GM18870 (cell line): ENCODE data around the gene KRTAP26-1.

Experiments
- ATAC-seq: cut with Tn5 transposase; IDR thresholded peaks from one replicate; pipeline ENCODE4 v1.9.1; 2021; ENCODE audit warnings: moderate library complexity; ENCODE audit not compliant: unreplicated experiment

KRTAP26-1 gene, protein sequence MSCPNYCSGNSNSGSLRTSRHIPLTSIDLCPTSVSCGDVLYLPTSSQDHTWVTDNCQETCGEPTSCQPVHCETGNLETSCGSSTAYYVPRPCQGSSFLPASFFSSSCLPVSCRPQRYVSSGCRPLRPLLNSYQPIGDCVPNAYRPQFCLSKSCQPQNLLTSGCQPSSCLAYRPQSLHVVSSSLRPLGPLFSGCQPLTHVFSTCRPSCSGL

DNA sequence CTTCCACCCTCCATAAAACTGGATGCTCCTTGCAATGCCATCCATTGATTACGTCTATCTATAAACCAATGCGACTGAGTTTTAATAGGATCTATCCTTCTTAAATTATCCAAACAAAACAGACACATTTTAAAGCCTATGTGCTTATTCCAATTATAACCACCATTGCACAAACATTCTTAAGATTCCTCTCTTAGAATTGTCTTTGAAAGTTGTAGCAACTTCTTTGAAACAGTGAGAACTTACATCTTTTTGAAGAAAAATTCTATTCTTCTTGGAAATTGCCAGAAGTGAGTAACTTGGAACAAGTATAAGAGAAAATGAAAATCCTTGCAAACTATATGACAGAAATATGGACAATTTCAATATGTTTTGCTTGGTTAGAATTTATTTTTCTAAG lies at the start of gene KRTAP26-1:
Gene KRTAP26-1, minus strand, starts transcription at position 101 of the 400 bp plus-strand sequence. CDS start 280 bp downstream, outside the sequence.
- no peak for ATAC-seq

DNA sequence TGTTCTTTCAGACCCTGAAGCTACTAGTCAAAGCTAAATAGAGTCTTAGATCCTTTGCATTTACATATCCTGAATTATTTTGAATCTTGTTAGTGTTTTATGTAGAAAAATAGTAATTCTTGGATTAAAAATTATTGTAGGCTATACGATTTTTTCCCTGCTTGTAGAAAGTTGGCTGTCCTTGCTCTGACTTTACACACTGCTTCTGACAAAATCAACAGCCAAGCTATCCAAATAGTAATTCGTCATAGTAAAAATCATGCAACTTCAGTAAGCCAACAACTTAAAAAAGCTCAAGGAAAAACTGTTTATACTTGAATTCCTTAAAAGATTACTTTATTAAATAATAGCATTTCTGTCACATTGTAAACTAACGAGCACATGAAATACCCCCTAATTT lies 35.8 kb upstream of the KRTAP26-1 start:
- no peak for ATAC-seq

DNA sequence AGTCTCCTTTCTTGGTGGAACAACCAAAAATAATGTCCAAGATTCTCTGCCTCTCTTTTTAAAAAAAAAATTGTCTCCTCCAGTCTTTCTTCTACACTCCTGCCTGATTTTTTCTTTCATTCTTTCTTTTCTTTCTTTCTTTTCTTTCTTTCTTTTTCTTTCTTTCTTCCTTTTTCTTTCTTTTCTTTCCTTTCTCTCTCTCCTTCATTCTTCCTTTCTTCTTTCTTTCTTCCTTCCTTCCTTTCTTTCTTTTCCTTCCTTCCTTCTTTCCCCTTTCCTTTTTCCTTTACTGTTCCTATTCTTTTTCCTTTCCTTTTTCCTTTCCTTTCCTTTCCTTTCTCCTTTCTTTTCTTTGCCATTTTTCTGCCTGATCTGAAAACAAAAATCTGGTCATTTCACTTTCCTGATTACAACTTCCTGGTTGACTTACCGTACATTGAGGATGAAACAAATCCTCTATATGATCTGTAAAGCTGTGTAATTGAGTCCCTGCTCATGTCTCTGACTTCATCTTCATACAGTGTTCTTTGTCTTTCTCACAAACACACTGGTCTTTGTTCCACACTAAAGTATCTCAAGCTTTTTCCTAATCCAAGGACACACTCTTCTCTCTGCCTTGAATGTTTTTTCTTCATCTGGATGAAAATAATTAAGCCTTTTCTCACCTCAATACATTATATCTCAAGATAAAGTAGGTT lies 34.3 kb upstream of the KRTAP26-1 start:
- ATAC-seq: no peak

DNA sequence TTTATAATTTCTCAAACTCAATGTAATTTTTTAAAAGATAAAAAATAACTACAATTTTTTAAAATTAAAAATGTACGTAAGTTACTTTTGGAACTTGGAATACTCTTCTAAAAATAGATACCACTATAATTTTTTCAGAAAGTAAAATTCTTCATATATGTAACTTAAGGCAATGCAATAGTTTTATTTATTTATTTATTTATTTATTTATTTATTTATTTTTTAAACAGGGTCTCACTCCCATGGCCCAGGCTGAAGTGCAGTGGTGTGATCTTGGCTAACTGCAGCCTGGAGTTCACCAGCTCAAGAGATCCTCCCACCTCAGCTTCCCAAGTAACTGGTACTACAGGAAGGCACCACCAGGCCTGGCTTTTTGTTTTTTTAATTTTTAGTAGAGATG lies 31.4 kb upstream of the KRTAP26-1 start:
- ATAC-seq: no peak

DNA sequence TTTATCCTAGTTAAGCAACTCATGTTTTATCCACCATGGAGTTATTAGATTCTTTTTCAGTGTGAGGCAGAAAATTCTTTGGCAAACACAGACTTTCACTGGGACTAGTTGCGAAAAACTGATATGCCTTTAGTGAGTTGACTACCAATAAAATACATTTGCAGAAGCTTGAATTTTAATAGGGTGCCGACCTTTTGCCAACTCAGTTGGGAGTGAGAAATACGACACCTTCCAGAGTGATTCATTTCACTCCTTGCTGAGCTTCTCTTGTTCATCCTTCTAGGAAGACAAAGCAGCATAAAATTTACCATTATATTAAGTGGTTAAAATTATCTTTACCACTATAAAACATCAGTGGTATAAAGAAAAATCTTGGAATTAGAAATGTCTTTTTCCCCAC lies 29.5 kb upstream of the KRTAP26-1 start:
- no peak for ATAC-seq

DNA sequence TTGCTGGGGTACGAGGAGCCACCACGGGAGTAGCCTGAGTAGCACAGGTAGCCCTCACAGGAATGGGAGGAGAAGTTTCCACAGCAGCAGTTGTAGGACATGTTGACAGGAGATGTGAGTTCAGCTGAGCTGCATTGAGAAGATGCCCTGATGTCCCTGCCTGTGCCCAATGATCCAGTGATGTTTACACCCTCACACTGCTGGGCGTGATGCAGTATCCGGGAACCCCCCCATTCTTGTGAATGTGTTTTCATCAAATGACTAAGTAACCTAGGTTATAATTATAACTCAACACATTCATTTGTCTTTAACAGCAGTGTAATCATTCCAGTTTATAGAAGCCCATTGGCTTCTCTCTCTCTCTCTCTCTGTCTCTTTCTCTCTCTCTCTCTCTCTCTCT lies 28.4 kb upstream of the KRTAP26-1 start, which contains the start of gene KRTAP23-1:
Gene KRTAP23-1, minus strand, starts transcription at position 101 of the 400 bp plus-strand sequence. Its CDS starts 0 bp downstream, at position 101.
- ATAC-seq: no peak

DNA sequence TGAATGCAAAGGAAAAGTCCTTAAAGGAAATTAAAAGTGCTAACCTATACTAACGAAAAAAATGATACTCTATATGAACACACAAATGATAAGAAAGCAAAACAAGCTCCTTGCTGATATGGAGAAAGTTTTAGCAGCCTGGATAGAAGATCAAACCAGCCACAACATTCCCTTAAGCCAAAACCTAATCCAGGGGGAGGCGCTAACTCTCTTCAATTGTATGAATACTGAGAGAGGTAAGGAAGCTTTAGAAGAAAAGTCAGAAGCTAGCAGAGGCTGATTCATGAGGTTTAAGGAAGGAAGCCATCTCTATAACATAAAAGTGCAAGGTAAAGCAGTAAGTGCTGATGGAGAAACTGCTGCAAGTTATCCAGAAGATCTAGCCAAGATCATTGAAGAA lies 24.9 kb upstream of the KRTAP26-1 start:
- ATAC-seq: no peak

DNA sequence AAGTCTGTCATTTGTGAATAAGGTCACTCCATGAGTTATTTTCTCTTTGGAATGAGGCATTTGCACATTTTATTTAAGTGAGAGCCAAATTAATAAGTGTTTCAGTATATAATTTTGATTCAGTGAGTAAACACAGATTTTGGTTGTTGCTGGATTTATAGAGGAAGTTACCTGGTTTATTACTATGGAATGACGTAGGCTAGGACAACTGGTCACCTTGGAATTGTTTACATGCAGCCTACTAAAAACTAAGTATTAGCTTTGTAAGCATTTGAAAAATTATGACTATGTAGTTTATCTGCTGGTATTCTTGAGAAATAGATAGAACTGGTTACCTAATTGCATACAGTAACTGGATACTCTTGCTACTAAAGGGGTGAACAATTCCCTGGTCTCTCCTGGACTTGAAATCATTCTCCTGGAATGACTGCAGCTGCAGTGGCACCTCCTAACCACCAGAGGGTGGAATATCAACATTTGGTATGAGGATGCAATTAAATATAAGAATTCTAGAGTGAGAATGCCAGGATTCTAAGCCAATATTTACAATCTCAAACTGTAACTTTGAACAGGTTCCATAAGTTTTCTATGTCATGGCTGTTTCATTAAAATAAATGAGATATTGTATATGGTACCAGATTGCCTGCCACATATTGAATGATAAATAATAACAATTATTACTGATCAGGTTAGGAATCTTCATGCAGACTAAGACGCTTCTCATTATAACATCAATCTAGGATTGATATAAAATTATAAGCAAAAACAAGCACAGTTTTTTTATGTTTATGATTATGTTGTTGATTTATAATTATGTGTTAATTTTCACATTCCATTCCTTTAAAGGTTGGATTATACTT lies 20.8 kb upstream of the KRTAP26-1 start:
- no peak for ATAC-seq

DNA sequence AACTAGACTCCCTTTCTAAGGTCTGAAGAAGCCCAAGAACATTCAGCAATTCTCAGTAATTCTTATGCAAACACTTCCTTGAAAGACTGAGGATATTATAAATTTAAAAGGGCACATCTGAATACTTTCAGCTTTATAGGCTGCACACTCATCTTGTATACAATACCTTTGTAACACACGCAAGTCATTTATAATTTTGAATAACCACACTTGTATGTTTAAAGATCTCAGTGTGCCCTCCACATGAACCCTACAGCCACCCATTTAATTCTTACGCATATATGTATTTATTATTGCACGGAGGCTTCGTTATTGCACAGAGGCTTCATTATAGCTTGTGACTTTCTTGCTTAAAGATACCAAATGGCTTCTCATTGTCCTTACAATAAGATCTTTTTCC lies 18.6 kb upstream of the KRTAP26-1 start:
- no peak for ATAC-seq

DNA sequence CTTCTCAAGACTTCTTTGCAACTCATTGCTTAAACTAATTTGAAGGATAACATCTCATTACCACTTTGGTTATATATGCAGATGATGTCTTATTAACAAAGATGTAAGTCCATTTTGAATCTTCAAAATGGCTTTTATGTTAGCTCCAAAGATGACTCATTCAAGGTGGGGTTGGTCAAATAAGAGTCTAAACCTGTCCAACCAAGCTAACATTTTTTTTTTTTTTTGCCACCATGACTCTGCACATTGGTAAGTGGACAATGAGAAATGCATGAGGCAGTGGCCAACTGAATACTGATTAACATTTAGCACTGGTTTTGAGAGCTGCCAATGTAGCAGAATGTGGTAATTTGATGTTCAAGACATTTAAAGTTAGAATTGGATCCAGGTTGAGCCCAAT lies 17.7 kb upstream of the KRTAP26-1 start:
- ATAC-seq: no peak

DNA sequence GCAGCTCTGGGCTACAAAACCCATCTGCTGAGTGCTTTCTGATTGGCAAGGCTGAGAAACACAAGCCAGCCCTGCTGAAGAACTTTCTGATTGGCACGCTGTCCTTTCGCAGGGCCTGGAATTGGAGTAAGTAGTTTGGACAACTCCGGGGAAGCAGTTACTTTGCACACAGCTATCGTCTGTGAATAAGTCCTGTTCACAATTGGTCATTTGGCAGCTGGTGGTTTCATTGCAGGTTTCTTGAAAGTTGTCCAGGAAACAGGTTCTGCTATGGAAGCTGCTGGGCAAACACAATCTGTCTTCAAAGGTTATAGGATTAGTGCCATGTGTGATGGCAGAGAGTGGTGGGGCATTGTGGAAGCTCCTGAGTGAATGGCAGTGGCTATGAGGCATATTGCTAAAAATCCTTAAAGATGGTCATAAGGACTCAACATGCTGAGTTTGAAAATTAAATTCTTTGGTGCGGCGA lies 17.2 kb upstream of the KRTAP26-1 start, which contains the start of gene KRTAP27-1:
Gene KRTAP27-1, minus strand, starts transcription at position 419 of the 469 bp plus-strand sequence. Its CDS starts 26 bp downstream, at position 393.
- ATAC-seq: no peak

DNA sequence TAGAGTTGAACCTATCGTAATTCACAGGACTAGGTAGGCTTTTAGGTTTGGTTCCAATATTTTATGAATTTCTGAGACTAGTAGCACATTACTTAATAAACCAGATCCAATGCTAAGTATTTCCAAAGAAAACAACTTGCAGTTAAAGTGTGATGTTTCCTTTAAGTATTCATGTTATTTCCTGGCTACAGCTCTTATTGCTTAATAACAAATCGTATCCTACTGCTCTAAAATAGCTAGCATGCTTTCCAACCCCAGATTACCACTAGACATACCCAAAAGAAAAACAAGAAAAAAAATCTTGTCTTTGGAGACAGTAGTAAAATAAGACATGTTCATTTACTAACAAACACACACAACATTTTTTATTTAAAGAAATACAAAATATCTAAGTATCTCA lies 16.5 kb upstream of the KRTAP26-1 start:
- ATAC-seq: no peak

DNA sequence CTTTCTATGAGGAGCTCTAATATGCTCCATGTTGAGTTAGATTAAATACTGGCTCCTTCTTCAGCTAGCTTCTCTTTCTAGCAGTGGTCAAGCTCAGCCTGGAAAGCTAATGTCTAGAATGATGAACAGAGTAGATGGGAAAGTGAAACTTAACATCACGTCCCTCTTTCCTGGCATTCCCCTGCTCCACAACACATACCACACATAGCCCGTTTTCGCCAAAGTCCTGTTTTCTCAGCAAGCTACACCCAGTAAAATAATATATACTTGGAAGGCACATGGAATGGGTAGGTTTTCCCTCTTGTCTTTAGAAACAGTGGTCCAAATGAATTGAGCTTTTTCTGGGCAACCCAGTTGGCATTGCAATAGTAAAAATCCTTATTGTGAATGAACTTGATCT lies 13.6 kb upstream of the KRTAP26-1 start:
- ATAC-seq: no peak

DNA sequence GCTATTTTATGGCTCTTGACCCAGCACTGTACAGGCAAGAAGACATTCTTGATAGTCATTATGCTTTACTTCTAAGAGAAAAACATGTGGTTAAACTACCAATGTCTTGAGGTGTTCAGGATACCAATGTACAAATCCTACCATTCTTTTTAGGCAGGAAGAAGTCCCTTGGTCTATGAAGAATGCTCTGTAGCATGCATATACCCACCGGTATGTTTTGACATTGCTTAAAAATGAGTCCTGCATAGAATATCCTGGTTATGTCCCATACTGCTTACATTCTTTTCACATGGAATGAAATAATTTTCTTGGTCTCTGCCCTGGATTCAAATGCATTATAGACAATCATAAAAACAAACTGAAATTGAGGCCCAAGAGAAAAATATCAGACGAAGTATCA lies 12.6 kb upstream of the KRTAP26-1 start:
- ATAC-seq: no peak

DNA sequence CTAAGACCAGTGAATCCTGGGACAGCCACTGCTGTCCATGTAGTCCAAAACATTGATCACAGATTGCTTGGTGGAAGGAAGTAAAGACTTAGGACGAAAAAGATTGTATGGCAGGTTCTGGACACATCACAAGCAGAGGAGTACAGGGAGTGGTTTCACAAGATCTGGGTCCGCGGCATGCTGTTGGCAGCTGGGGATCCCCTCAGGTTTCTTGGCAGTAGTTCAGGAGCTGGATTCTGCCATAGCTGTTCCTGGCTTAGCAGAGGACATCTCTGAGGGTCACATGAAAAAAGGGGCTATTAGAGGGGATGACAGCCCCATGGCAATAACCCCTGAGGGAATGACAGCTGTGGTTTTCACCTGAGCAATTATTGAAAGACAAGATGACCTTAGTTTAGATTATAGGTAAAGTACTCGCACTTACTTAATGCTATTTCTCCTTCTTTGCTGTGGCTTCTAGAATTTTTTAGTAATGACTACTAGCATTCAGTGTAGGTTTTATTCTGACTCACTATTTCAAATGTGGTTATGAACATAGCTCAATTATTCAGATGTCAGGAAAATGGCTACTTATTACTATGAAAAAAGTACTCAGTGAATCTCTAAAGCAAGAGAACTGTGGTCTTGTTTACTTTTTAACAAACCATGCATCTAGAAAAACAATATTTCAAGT lies 9.2 kb upstream of the KRTAP26-1 start:
- no peak for ATAC-seq

DNA sequence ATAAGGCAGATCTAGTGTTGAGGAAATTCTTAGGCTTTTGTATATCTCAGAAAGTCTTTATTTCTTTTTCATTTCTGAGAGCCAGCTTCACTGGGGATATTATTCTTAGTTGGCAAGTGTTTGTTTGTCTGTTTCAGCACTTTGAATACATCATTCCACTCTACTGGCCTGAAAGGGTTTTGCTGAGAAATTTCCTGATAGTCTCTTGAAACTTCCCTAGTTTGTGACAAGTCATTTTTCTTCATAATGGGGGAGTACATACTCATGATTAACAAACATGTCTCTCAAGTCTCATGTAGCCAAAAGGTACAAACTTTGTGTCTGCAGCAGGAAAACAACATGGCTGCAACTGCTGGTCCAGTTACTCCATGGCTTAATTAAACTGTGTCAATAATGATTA lies 6.3 kb upstream of the KRTAP26-1 start:
- ATAC-seq: no peak

DNA sequence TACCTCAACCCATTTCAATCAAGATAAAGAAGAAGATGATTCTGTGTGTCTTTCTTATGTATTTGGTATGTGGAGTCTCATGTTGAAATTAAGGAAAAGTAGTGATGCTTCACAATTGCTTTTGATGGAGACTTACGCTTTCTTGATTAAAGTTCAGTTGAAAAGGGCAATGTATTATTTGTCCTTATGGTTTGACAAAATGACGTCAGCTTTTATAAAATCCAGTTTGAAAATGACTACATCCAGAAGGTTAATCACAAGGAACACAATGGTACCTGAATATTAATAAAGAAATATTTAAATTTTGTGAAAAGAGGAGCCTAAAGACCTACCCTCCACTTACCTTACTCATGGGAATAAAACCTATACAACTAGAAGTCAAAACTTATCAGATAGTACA lies 4.4 kb downstream of the KRTAP26-1 start:
- no peak for ATAC-seq

DNA sequence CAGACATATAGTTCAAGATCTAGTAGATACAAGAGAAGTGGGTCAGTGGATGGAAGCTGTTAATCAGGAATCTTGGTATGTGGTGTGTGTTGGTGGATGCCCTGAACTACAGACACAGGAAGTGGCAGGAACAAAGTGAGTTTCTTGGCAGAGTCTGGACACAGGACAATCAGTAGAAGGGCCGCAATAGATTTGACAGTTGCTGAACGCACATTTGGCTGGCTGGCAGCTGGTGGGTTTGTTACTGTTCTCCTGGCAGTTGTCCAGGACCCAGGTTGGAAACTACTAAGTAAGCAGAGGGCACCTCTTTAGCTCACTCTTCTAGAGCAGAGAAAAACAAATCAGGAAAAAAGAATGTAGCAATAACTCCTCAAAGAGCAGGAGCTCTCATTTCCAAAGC lies 13.2 kb downstream of the KRTAP26-1 start:
- no peak for ATAC-seq

DNA sequence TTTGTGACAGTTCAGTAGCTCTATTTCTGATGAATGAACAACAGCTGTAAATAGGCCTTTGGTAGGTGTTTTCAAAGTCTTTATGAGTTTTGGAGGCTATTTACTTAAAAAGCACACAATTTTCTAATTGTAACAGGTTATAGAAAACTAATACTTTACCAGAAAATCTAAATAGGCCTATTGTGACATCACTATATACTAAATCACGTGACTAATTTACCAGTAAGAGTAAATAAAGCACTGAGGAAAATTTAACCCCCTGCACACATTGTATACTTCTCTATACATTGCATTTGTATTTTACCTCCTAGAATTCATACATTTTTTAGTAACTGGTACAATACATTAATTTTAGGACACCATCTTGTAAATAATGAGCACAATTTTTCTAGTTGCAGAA lies 15.0 kb downstream of the KRTAP26-1 start:
- ATAC-seq: no peak

DNA sequence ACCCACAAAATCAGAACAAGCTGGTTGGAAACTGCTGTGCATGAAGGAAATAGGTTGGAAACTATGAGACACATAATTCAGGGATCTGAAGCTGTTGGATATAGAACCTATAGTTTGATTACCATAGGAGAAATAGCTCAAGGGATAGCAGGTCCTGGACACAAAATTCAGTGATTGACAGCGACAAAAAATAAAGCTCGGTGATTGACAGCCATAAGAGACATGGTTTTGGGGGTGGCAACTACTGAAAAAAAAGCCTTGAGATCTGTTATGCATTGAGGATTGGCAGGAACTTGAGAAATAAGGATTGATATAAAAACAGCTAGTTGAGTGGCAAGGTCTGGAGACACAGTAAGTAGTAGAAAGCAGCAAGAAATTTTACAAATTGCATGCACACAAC lies 30.9 kb downstream of the KRTAP26-1 start, which contains the start of gene KRTAP25-1:
Gene KRTAP25-1, minus strand, starts transcription at position 300 of the 400 bp plus-strand sequence. Its CDS starts 24 bp downstream, at position 276.
- ATAC-seq: no peak

DNA sequence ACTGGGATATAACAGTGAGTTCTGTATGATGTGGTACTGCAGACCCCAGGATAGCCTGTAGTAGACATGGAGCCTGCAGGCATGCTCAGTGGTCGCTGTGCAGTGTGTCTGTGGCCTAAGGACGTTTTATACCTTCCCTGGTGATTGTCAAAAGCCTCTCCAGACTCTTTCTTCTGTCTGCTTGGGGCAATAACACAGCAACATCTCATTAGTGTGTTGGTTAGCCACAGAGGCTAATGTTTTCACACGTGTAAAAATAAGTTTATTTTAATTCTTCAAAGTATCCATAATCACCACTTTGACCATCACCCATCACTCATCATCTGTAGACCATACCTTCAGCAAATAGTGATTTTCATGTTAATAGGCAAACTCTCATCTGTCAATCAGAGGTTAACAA lies 37.3 kb downstream of the KRTAP26-1 start, which contains the start of gene KRTAP24-1:
Gene KRTAP24-1, minus strand, starts transcription at position 101 of the 400 bp plus-strand sequence. Its CDS starts 18 bp downstream, at position 83.
- no peak for ATAC-seq
